ENCODE results near the gene CST11.
A peak's percentile ranks its signal among the peaks of the same experiment; 100 is the strongest.

The CST11 gene

DNA sequence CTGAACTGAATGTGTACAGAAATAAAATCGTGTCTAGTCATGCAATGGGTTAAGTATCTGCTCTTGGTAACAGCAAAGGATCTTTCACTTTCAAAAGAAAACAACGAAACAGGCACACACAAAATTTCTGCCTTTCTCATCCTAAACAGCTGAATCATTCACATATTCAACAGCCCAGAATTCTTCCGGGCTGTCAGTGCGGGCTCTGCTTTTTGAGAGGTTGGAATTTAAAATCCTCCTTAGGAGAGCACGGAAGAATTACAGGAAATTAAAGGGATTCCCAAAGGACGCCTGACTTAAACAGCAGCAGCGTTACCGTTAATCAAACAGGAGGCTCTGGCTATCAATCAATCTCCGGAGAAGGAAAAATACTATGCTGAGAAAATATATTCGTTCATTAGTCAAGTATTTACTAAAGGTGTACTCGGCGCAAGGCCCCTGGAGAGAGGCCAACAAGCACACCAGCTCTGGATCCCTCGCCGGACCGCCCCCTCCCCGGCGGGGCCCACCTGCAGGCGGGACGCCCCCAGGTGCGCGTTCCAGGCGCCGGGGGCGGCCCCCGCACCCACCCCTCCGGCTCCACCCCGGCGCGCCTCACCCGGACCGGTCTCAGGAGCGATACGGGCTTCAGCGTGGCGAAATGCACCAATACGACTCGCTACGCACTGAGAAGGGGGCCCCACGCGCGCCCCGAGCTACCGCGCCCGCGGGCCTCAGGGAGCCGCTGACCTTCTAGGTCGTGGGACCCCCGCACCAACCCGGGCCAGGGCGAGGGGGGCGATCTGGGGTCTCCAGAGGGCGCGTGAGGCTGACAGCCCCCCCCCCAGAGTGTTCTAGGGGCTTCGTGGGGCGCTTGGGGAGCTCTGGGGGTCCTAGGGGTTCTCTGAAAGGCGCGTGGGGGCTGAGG is 32.4 kb downstream of the CST11 start:
- peak; percentile 56 for DNase-seq

DNA sequence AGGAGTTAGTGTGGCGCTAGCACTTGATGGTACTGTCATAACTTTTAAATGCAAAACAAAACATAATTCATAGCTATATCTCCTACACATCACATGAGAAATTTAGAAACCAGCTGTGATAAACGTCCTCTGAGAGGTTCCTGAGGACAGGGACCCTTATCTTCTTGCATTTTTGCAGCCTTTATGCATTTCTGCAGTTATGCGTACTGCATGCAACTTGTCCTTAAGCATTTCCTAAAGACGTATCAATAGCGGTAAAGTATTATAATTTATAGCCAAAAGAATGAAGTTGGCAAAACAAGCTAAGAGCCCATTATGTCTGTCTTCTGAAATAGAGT is 33.0 kb downstream of the CST11 start:
- DNase-seq, result no peak

DNA sequence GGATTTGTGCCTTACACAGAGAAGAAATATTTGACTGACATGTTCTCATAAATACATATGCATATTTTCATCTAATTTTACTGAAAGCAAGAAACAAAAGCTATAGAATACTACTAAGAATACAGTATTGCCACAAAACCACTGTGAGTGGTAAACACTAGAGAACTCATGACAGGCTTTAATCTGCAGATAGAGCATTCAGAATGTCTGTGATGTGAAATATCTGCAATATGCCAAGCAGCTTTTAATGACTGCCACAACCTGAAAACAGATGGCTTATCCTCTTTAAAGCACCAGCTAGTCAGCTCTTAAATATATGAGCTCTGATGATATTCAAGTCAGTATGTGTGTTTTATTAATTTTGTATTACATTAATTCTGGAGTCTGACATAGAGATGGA is 34.8 kb downstream of the CST11 start:
- no peak for DNase-seq

DNA sequence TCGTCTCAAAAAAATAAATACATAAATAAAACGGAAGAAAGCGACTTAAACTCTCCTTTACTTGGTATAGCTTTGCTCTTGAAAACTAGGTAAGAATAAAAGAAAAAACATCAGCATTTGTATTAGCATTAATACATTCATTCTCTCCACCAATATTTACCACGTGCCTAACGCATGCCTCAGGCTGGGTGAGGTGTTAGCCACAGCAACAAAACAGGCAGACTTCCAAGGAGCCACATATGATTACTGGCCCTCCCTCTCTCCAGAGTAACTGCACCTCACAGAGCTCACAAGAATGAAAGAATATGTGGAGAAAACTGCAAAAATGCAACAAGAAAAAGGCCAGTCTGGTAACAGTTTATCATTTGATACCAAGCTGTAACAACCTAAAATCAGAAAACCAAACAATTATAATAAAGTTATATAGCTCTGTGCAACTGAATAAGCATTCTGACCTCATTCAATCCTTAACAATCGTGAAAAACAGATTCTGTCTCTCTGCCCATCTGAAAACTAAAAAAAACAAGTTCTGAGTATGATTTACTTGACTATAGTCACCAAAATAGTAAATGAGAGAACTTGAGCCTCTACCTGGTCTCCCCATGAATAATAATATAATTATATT is 36.6 kb downstream of the CST11 start:
- DNase-seq, result no peak

DNA sequence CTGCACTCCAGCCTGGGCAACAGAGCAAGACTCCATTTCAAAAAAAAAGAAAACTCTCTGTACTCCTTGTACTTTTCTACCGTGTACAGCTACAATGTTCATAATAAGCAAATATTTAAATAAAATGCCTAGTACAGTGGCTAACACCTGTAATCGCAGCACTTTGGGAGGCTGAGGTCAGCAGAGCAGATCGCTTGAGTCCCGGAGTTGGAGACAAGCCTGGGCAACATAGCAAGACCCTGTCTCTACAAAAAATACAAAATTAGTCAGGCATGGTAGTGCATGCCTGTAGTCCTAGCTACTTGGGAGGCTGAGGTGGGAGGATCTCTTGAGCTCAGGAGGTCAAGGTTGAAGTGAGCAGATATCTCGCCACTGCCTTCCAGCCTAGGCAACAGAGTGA is 37.1 kb downstream of the CST11 start:
- DNase-seq, result no peak

DNA sequence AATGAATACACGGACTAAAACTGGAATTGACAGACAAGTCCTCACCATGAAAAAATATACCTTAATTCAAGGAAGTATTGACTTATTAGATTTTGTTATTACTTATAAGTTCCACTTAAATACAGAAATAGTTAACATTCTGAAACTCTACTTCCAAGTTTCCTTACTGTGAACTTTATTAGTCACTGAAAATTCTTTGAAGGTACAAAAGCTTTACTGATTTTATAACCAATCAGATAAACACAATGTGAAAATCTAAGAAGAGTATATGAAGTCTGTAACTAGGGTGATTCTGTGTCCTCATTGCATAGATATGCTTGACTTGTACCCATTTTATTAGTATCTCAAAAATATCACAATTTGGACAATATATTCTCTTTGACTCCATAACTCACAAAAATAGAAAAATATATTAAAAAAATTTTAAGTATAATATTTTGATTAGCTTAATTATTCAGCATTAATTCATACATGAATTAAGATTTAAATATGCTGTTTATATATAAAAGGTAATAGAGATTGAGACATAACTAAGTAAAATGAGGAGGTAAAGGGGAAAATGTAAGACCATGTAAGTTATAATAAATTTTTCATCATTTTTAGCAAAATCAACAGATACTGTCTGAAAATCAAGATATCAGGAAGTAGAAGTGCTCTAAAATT is 38.0 kb downstream of the CST11 start:
- no peak for DNase-seq

DNA sequence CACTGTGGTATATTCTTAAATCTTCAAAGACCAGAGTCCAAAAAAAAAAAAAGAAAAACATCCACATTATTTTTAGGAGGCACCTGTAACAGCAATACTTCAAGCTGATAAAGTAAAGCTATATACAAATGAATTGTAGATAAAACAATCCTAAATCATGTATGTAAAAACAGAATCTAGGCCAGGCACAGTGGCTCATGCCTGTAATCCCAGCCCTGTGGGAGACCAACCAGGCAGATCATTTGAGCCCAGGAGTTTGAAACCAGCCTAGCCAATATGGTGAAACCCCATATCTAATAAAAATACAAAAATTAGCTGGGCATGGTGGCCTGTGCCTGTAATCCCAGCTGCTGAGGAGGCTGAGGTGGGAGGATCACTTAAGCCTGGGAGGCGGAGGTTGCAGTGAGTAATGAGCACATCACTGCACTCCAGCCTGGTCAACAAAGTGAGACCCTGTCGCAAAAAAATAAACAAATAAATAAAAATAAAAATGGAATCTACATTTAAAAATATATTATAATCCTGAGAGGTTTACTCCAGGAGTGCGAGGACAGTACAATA is 38.7 kb downstream of the CST11 start:
- no peak for DNase-seq

DNA sequence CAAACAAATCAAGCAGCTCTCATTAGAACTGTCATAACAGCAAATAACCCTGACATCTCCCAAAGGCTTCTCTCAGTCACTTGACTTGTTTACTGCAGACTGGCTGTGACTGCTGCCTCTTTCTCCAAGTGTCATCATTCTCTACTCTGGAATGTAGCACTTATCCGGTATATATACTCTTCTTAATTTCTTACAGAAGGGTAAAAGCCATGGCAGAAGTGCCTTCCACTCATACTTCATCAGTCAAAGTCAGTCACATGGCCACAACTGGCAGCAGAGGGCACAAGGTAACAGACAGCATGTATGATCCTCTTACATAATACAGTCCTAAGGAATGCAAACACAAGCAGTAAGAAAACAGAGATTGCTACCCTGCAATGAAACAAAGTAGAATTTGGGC is 40.6 kb downstream of the CST11 start:
- DNase-seq, result no peak

DNA sequence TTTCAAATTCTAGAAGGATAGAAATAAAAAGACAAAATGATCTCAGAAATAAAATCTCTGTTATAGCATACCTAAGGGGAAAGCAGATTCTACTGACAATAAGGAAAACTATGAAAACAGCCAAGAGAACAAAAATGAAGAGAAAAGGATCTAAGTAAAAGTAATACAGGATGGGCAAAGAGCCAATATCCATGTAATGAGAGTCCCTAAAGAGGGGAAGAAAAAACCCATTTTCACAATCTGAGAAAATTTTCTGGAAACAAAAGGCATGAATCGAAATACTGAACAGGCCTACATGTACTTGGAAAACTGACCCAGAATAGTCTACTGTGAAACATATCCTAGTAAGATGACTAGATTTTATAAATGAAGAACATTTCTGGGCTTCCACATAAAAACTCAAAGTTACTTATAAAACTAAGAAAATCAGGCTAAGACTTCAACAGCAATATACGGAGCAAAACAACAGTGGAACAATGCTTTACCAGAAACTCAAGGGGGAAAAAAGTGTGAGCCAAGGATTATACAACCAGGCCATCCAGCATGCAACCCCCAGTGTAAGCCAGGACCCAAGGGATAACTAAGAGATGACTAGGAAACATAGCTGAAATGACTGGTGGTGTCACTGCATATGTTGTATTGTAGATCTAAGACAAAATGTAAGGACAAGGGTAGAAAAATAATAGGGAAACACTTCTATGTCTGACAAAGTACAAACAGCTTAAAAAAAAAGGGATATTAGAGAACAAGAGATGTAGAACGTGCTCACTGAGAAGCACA is 41.6 kb downstream of the CST11 start:
- no peak for DNase-seq

DNA sequence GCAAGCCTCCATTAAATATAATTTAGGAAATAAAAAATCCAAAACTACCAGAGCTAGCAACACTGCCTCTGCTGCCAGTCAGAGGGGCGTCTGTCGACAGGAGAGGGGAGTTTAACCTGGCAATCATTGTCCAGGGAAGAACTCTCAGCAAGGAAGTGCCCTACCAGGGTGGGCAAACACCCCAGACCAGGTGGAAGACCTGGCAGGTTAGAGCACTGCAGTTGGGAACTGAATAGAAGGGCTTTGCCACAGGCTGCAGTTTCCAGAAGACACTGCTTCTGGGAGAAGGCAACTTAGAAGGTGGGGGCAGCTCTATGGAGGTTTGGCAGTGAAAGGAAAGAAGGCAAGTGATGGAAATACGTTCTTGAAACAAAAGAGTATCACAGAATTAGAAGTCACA is 42.9 kb downstream of the CST11 start:
- DNase-seq, result no peak

DNA sequence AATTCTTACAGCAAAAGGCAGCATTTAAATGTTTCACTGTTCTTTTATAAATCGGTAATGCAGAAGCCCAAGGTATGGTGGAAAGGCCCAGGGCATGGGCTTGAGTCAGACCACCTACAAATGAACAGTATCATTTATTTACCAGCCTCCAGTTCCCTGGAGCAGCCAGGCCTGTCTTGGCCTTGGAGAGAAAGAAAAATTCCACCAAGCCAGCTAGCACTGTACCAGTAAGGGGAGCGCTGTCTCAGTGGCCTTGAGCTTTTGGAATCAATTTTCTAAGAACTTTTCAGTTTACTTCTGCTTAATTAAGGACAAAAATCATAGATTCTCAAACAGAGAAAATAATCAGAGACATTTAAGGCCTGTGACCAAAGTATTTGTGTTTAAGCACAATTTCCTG is 43.7 kb downstream of the CST11 start:
- DNase-seq, result no peak

DNA sequence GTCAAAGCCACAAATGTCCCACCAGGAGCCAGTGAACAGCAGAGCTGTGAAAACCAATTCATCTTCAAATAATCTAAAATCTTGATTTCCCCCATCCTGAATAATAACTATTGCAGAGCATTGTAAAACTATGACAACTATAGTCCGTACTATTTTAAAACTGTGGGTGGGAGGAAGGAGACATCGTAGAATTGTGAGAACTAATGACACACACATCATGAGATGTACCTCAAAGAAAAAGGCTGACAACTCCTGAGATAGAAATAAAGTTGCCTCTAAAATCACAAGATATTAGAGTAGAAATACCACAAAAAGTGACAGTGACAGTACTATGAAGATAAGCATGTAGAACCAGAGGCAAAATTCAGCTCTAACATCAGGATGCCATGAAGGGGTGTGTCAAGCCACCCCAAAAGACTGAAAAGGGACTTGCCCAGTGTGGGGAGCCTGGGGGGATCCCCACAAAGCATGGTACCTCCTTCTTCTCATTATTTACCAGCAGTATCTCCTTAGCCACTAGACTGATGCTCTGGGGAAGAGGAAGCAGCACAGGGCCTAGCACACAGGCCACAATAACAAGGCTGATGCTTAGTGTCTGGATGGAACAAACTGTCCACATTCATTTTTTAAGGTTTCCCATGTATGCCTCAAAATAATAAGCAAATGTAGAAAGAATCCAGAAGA is 44.8 kb downstream of the CST11 start:
- DNase-seq, result no peak

DNA sequence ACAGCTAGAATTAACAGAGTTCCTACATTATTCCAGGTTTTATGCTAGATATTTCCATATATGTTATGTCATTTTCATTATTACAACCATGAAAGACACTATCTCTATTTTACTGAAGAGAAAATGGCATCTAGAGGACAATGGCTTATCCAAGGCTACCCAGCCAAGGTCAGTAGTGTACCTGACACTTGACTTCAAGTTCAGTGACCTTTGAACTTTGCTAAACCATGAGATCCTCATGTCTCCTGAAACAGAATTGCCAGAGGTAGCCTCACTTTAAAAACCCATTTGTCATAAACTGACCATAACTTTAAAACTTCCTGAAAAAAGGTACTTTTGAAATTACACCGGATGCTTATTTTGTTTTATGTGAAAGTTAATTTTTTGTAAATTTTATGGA is 45.8 kb downstream of the CST11 start:
- DNase-seq, result no peak

DNA sequence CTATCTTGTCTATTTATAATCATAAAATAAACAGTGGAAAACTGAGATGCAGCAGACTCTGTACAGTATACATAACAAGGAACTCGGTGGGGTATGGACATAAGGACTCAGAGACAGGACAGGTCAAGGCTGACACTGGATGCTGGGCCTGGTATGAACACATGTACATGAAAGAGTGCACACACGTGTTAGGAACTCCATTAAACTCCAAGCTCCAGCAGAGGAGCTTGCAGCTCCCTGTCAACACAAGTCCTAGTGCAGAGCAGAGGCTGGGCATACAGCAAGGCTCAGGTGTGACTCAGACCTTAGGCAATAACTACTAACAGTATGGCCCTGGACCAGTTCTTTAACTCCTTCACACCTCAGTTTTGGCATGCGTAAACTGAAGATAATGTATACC is 48.5 kb downstream of the CST11 start:
- no peak for DNase-seq

DNA sequence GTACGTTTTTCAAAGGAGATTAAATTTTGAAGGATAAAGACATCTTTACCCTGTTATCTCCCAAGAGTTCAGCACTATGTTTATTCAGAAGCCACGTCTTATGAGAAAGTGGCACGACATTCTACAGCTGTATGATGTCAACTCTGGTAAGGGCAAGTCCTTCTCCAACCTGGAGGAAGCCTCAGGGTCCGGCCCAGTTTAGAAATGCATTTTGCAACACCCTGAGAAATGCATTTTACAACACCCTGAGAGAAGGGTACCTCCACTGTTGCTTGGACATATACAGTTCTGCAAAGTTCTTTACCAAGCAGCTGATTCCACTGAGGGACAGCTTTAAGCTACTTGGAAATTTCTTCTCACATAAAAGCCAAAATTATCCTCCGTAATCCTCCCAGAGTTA is 48.9 kb downstream of the CST11 start:
- no peak for DNase-seq

DNA sequence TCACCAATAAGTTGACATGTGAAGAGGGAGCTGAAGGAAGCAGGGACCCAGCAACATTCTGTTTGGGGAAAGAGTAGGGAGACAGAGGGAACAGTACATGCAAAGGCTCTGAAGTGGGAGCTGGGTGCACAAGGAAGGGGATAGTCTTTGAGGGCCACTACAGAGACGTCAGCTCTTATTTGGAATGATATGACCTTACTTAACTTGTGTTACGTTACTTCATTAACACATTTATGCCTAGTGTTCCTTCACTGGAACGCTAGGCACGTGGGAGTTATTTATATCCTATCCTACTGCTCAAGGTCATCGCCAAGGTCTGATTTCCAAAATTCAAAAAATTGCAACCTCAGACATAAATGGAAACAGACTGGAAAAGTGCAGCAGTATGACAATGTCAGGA is 51.6 kb downstream of the CST11 start:
- no peak for DNase-seq

Data from activated CD8-positive, alpha-beta memory T cell treated with anti-CD3 and anti-CD28 coated beads, Interleukin-2, amount 50 U/mL, for 4 hours (primary cell).